Parietal lobe (tissue), 2 donors: ENCODE measurements around the gene SNX4. TPM values are rescaled to one million over a fixed set of nuclear protein-coding genes. Genes with fewer than 3 reads are reported as not detected.

Experiments
- small RNA-seq: library from RNA; depleted of rRNA; stranded (forward); fragments of <200 nt; gene quantifications from one replicate; pipeline ENCODE3, GENCODE V24; 2014; ENCODE audit warnings: low replicate concordance
- total RNA-seq: library from RNA; depleted of rRNA; stranded (reverse); fragments of >200 nt; gene quantifications from one replicate; pipeline ENCODE4 v1.2.3, GENCODE V29; 2014

The SNX4 gene
- 70.4 TPM for total RNA-seq

DNA sequence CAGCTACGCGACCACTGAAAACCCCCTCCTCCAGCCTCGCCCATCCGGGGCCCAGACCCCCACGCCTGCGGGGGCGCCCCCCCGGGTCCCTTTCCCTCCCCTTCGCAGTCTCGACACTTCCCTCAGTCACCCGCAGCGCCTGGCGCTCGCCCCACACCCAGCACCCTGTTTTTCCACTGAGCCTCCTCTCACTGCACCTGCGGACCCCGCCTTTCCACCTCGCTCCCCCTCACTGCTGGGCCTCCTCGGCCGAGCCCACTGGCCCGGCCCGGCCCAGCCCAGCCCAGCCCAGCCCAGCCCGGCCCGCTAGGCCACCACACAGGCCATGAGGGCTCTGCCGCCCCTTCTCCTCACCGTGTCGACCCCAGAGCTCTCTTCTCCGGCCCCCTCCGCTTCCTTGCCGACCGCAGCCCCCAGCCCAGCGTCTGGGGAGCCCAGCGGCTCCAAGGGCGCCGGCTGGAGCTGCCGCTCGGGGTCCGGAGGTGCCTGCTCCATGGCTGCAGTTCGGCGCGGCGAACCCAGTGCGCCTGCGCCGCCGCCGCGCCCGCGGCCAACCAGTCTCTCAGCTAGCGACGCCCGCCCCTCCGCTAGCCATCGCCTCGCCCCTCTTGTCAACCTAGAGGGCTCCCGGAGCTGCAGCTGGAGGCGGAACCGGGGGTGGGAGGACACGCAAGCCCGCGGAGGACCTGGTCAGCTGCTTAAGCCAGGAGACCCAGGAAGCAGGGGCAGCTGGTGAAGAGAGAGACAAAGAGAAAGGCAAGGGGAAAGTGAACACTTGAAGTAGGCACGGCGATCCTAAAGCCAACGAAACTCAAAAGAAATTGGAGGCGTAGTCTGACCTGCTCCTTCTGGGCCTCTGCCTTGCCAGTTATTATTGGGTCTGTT lies at the start of gene SNX4:
TSS of gene SNX4 (minus strand) at position 525 of the 885 bp plus-strand sequence. CDS start at position 495, 30 bp downstream.

Small RNAs within 50 kb of the gene (small RNA-seq; reads per million reads assigned to genes)
- not detected for gene RF00019

Other genes starting within 250 kb of the SNX4 start
- gene ZNF148, start 144.9 kb downstream of the SNX4 start, total RNA-seq, result 92.3 TPM
- 21.9 TPM for gene OSBPL11, start 75.3 kb upstream of the SNX4 start, total RNA-seq